Thyroid gland (tissue), 4 donors: ENCODE measurements around the gene RETN. TPM values are rescaled to one million over a fixed set of nuclear protein-coding genes. Genes with fewer than 3 reads are reported as not detected.

Source experiments
- DNase-seq, 2 donors: peaks; one replicate each; pipeline ENCODE4 v3.0.0-alpha.2; 2019
- H3K27ac ChIP-seq, 3 donors: fragments of 200-600 bp; sonication (generic); 1 replicate in 2 of 3; 2 replicates in 1 of 3; pipeline ENCODE4 v1.5.1; 2016 to 2019; ENCODE audit warnings: mild to moderate bottlenecking in 1 of 3, moderate library complexity in 1 of 3
- H3K27me3 ChIP-seq: fragments of 200-600 bp; sonication (generic); one replicate; pipeline ENCODE4 v1.5.1; 2019
- H3K36me3 ChIP-seq, 2 donors: fragments of 200-600 bp; sonication (generic); one replicate each; pipeline ENCODE4 v1.5.1; 2016 to 2019
- H3K4me1 ChIP-seq, 2 donors: fragments of 200-600 bp; sonication (generic); one replicate each; pipeline ENCODE4 v1.5.1; 2017 to 2019
- H3K4me3 ChIP-seq, 3 donors: fragments of 200-600 bp; sonication (generic); replicated peaks in 1 of 3; 1 replicate in 2 of 3; 2 replicates in 1 of 3; pipeline ENCODE4 v1.5.1; 2016; ENCODE audit warnings: mild to moderate bottlenecking in 1 of 3
- H3K9me3 ChIP-seq: fragments of 200-600 bp; sonication (generic); one replicate; pipeline ENCODE4 v1.5.1; 2017
- POLR2A ChIP-seq, 2 donors: fragments of 450-650 bp; IDR thresholded peaks; one replicate each; pipeline ENCODE4 v1.6.1; 2017; ENCODE audit warnings: antibody characterized with exemption in 2 of 2, mild to moderate bottlenecking in 2 of 2, moderate library complexity in 1 of 2
- WGBS, 2 donors: methylation state at CpG; one replicate each; pipeline ENCODE4 v1.1.5; 2017; 5-methylcytosine and 5-hydroxymethylcytosine counted together
- intact Hi-C: fragments of 100-400 bp; cut with DNase I; formaldehyde crosslinking; loops from one replicate; pipeline ENCODE4 v1.15.1; 2023
- total RNA-seq, 4 donors: library from RNA; depleted of rRNA; stranded (reverse); fragments of >200 nt; gene quantifications; one replicate each; pipeline ENCODE4 v1.2.3, GENCODE V29; 2016
- TF ChIP-seq, protein P1 (sequence below), 6 experiments: fragments of 200-600 bp in 3 of 6; fragments of 450-650 bp in 3 of 6; sonication (generic) in 3 of 6; IDR thresholded peaks; one replicate each; pipeline ENCODE4 v1.5.1; 2016 to 2019; ENCODE audit warnings: antibody characterized with exemption in 6 of 6, mild to moderate bottlenecking in 2 of 6, inconsistent platforms in 1 of 6, moderate library complexity in 1 of 6

Gene RETN
- total RNA-seq, 4 donors from 2014 or later, result not detected

DNA sequence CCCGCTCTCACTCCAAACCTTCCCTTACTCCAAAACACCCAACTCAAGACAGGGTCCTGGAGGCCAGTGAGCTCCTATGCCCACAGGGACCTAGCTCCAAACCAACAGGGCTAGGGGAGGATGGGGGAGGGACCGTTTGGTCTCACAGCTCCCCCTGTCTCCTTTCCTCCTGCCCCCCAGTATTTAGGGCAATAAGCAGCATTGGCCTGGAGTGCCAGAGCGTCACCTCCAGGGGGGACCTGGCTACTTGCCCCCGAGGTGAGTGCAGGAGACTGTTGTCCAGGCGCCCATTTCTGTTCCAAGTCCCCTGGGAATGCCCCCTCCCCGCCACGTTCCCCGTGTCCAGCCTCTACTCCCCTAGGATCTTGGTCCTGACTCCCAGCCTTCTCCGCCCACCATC is 792 bp downstream of the RETN start:
- no peak for DNase-seq
- H3K4me1 ChIP-seq, result no peaks in the 10 kb centered on the region
- no peak overlapping the region for H3K4me3 ChIP-seq
- H3K36me3 ChIP-seq, result no peaks in the 10 kb centered on the region
- no peaks in the 10 kb centered on the region for H3K27me3 ChIP-seq
- WGBS, 2 donors, result 24 to 27% methylated on average over 9 of the region's 9 CpGs
- H3K9me3 ChIP-seq, result no peaks in the 10 kb centered on the region
- intact Hi-C loops, result no loop called here
- H3K27ac ChIP-seq, result no peak overlapping the region
- no peak for TF ChIP-seq POLR2A (IDR thresholded peaks at IDR 0.05)
- TF ChIP-seq, protein P1, sequence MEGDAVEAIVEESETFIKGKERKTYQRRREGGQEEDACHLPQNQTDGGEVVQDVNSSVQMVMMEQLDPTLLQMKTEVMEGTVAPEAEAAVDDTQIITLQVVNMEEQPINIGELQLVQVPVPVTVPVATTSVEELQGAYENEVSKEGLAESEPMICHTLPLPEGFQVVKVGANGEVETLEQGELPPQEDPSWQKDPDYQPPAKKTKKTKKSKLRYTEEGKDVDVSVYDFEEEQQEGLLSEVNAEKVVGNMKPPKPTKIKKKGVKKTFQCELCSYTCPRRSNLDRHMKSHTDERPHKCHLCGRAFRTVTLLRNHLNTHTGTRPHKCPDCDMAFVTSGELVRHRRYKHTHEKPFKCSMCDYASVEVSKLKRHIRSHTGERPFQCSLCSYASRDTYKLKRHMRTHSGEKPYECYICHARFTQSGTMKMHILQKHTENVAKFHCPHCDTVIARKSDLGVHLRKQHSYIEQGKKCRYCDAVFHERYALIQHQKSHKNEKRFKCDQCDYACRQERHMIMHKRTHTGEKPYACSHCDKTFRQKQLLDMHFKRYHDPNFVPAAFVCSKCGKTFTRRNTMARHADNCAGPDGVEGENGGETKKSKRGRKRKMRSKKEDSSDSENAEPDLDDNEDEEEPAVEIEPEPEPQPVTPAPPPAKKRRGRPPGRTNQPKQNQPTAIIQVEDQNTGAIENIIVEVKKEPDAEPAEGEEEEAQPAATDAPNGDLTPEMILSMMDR (IDR thresholded peaks at IDR 0.05), result no peak

DNA sequence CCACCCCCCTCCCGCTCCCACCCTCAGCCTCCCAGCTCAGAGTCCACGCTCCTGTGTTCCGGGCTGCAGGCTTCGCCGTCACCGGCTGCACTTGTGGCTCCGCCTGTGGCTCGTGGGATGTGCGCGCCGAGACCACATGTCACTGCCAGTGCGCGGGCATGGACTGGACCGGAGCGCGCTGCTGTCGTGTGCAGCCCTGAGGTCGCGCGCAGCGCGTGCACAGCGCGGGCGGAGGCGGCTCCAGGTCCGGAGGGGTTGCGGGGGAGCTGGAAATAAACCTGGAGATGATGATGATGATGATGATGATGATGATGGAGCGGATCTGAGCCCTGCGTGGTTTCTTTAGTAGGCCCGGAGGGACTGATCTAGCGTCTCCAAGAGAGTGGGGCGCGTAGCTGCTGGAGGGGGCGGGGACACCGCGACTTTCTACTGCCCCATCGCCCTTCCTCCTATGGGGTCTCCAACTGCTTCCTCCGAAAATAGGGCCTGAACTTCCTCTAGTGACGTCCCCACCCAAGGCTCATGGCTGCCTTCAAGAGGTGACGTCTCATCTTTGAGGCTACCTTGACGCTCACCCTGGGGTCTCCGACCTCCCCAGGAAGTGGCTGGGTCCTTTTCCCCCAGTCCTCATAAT is 1.4 kb downstream of the RETN start:
- Histone ChIP-seq H3K27ac (no peak overlapping the region), H3K9me3 (no peaks in the 10 kb centered on the region), H3K4me1 (no peaks in the 10 kb centered on the region), H3K4me3 (no peak overlapping the region), H3K27me3 (no peaks in the 10 kb centered on the region), H3K36me3 (no peaks in the 10 kb centered on the region)
- 1 to 3% methylated on average over 10 to 33 of the region's 43 CpGs for WGBS, 2 donors
- TF ChIP-seq, protein P1 (IDR thresholded peaks at IDR 0.05), result no peak
- TF ChIP-seq POLR2A (IDR thresholded peaks at IDR 0.05), result no peak
- no peak for DNase-seq
- intact Hi-C loops, result no loop called here

DNA sequence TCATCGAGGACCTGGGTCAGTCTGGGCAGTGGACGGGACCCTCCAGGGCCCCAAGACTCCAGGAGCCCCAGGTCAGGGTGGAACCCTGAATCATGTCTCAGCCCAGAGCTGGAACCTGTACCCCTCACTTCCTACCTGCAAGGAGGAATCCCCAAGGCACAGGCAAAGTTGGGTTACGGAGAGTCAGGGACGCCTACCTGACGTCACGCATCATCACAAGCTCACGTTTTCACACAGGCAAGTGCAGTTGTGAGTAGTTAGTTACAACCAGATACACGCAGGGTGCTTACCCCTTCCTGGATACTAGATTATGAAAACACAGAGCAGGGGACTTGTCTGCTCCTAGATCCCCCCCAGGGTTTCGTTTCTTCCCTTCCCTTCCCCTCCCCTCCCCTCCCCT is 1.9 kb downstream of the RETN start:
- TF ChIP-seq, protein P1 (IDR thresholded peaks at IDR 0.05), result no peak
- no peak for TF ChIP-seq POLR2A (IDR thresholded peaks at IDR 0.05)
- intact Hi-C loops, result no loop called here
- H3K27me3 ChIP-seq, result no peaks in the 10 kb centered on the region
- no peaks in the 10 kb centered on the region for H3K36me3 ChIP-seq
- H3K4me1 ChIP-seq, result no peaks in the 10 kb centered on the region
- 21 to 28% methylated on average over 7 to 8 of the region's 9 CpGs for WGBS, 2 donors
- H3K4me3 ChIP-seq, result no peak overlapping the region
- H3K27ac ChIP-seq, result no peak overlapping the region
- H3K9me3 ChIP-seq, result no peaks in the 10 kb centered on the region
- no peak for DNase-seq

DNA sequence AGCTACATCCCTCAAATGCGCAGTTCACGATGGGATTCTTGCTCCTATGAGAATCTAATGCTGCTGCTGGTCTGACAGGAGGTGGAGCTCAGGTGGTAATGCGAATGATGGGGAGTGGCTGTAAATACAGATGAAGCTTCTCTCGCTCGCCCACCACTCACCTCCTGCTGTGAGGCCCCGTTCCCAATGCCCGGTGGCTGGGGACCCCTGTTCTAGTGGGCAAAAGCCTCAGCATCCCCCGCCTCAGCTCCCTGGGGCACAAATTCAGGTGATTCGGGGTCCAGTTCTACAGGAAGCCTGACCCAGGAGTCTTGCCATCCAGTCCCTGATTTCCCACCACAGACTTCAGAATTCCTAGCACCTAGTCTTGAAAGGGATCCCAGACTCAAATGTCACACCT is 3.7 kb downstream of the RETN start:
- TF ChIP-seq, protein P1 (IDR thresholded peaks at IDR 0.05), result no peak
- TF ChIP-seq POLR2A (IDR thresholded peaks at IDR 0.05), result no peak
- WGBS, 2 donors, result 37 to 46% methylated on average over 4 to 8 of the region's 9 CpGs
- Histone ChIP-seq H3K4me3 (no peak overlapping the region), H3K36me3 (no peaks in the 10 kb centered on the region), H3K4me1 (no peaks in the 10 kb centered on the region), H3K9me3 (no peaks in the 10 kb centered on the region), H3K27ac (no peak overlapping the region), H3K27me3 (no peaks in the 10 kb centered on the region)
- DNase-seq, result no peak
- intact Hi-C loops, result no loop called here

DNA sequence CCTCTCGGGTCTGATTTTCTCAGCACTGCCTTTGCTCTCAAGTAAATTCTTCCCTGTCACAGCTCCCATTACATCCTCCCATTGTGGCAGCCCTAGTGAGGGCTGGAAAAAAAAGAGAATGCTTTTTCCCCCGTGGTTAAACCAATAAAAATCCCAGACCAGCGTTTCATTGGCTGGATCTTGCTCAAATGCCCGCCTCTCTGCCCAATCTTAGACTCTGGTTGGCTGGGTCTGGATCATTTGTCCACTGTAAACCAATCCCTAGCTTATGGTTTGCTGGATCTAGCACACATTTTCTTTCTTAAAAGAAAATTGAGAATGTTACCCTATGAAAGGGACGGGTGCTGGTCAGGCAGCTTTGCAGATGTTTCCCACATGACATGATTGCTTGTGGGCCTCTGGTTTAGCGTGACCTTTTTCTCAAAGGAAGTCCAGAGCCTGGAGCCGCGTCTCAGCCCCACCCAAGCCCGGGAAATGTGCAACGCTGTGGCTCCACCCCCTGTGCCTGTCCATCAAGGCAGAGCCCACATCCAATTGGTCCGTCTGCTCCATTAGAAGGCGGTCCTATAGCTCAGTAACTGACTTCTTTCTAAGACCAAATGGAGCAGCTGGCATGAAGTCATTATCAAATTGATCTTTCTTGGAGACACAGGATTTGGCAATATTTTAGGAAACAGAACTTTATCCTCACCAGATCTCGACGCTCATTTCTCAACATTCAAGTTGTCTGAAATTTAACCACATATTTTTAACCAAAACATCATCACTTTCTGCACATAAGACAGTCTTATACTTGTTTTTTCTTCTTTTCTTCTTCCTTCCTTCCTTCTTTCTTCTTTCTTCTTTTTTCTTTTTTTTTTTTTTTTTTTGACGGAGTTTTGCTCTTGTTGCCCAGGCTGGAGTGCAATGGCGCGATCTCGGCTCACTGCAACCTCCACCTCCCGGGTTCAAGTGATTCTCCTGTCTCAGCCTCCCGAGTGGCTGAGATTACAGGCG is 5.5 kb downstream of the RETN start:
- DNase-seq, result peak; percentile 32 to 35
- no peaks in the 10 kb centered on the region for H3K27me3 ChIP-seq

More for the DNA sequence above, 5.5 kb downstream of the RETN start:
- H3K27ac ChIP-seq, result no peak overlapping the region
- TF ChIP-seq POLR2A (IDR thresholded peaks at IDR 0.05), result no peak
- TF ChIP-seq, protein P1 (IDR thresholded peaks at IDR 0.05), result no peak
- no peaks in the 10 kb centered on the region for H3K4me1 ChIP-seq
- no peaks in the 10 kb centered on the region for H3K9me3 ChIP-seq
- intact Hi-C loops, result no loop called here
- no peak overlapping the region for H3K4me3 ChIP-seq
- WGBS, 2 donors, result 61% methylated on average over 19 to 21 of the region's 21 CpGs
- no peaks in the 10 kb centered on the region for H3K36me3 ChIP-seq
